Liver (tissue), 9 donors: ENCODE results near the gene MRPL44. TPM values are rescaled to one million over a fixed set of nuclear protein-coding genes. Genes with fewer than 3 reads are reported as not detected.
"Not testable (repeated sequence)": the region's sequence is repeated elsewhere in the genome, so short reads cannot be mapped to it uniquely, and the experiment has no call there.

Experiments used
- DNase-seq: peaks from one replicate; pipeline ENCODE4 v3.0.0-alpha.2; 2017; ENCODE audit warnings: low spot score
- H3K27ac ChIP-seq, 2 donors: one replicate each; pipeline ENCODE4 v1.7.0; 2013; ENCODE audit warnings: inconsistent platforms in 2 of 2, low read length in 2 of 2, control low read depth in 1 of 2, low read depth in 1 of 2, mild to moderate bottlenecking in 1 of 2
- H3K27me3 ChIP-seq, 4 donors: one replicate each; pipeline versions ENCODE4 v1.6.1 to v1.7.0; 2013; ENCODE audit warnings: low read length in 3 of 4, inconsistent platforms in 1 of 4, mild to moderate bottlenecking in 1 of 4, moderate library complexity in 1 of 4; ENCODE audit not compliant: control insufficient read depth in 4 of 4, insufficient read depth in 4 of 4
- H3K36me3 ChIP-seq, 4 donors: one replicate each; pipeline versions ENCODE4 v1.6.1 to v1.7.0; 2013; ENCODE audit warnings: low read length in 3 of 4, mild to moderate bottlenecking in 3 of 4, low read depth in 1 of 4, moderate library complexity in 1 of 4; ENCODE audit not compliant: control insufficient read depth in 4 of 4, insufficient read depth in 3 of 4
- H3K4me1 ChIP-seq, 4 donors: one replicate each; pipeline versions ENCODE4 v1.6.1 to v1.7.0; 2013; ENCODE audit warnings: low read length in 3 of 4, mild to moderate bottlenecking in 3 of 4, moderate library complexity in 1 of 4; ENCODE audit not compliant: control insufficient read depth in 4 of 4, insufficient read depth in 4 of 4
- H3K4me3 ChIP-seq, 3 donors: one replicate each; pipeline versions ENCODE4 v1.6.1 to v1.7.0; 2013; ENCODE audit warnings: low read length in 3 of 3, control low read depth in 1 of 3, low read depth in 1 of 3, mild to moderate bottlenecking in 1 of 3
- H3K9ac ChIP-seq, 2 donors: one replicate each; pipeline ENCODE4 v1.7.0; 2013; ENCODE audit warnings: low read length in 2 of 2, mild to moderate bottlenecking in 2 of 2, moderate library complexity in 2 of 2, control low read depth in 1 of 2, low read depth in 1 of 2
- H3K9me3 ChIP-seq, 4 donors: one replicate each; pipeline versions ENCODE4 v1.6.1 to v1.7.0; 2013; ENCODE audit warnings: low read length in 3 of 4; ENCODE audit not compliant: control insufficient read depth in 4 of 4
- ATF3 ChIP-seq: IDR thresholded peaks from 2 replicates; pipeline ENCODE4 v1.6.1; 2016; ENCODE audit warnings: antibody characterized with exemption
- CTCF ChIP-seq: fragments of 150-350 bp; IDR thresholded peaks from 2 replicates; pipeline ENCODE4 v1.5.1; 2017; ENCODE audit warnings: improper control_type of control experiment, low read depth, low read length; ENCODE audit not compliant: missing input control
- EGR1 ChIP-seq, 2 donors: IDR thresholded peaks; 2 replicates each; pipeline ENCODE4 v1.6.1; 2016 to 2018; ENCODE audit warnings: antibody characterized with exemption in 2 of 2, low read depth in 2 of 2
- FOXA1 ChIP-seq: IDR thresholded peaks from 2 replicates; pipeline ENCODE4 v1.6.1; 2016; ENCODE audit warnings: antibody characterized with exemption
- FOXA2 ChIP-seq: IDR thresholded peaks from 2 replicates; pipeline ENCODE4 v1.6.1; 2016; ENCODE audit warnings: antibody characterized with exemption
- GABPA ChIP-seq, 2 donors: IDR thresholded peaks in 1 of 2; conservative IDR thresholded peaks in 1 of 2; 2 replicates each; pipeline ENCODE4 v1.6.1; 2016; ENCODE audit warnings: antibody characterized with exemption in 2 of 2, mild to moderate bottlenecking in 1 of 2, moderate library complexity in 1 of 2
- HNF4A ChIP-seq, 2 donors: conservative IDR thresholded peaks; 2 replicates each; pipeline ENCODE4 v1.6.1; 2016; ENCODE audit warnings: antibody characterized with exemption in 2 of 2, mild to moderate bottlenecking in 2 of 2
- HNF4G ChIP-seq: IDR thresholded peaks from 2 replicates; pipeline ENCODE4 v1.6.1; 2016; ENCODE audit warnings: antibody characterized with exemption
- JUND ChIP-seq, 2 donors: IDR thresholded peaks; 2 replicates each; pipeline ENCODE4 v1.6.1; 2016; ENCODE audit warnings: antibody characterized with exemption in 2 of 2
- MAX ChIP-seq: IDR thresholded peaks from 2 replicates; pipeline ENCODE4 v1.6.1; 2016; ENCODE audit warnings: antibody characterized with exemption
- NR2F2 ChIP-seq: IDR thresholded peaks from 2 replicates; pipeline ENCODE4 v1.6.1; 2016; ENCODE audit warnings: antibody characterized with exemption
- RAD21 ChIP-seq, 2 donors: IDR thresholded peaks; 2 replicates each; pipeline ENCODE4 v1.6.1; 2016; ENCODE audit warnings: antibody characterized with exemption in 2 of 2, mild to moderate bottlenecking in 2 of 2
- REST ChIP-seq: IDR thresholded peaks from 2 replicates; pipeline ENCODE4 v1.6.1; 2016; ENCODE audit warnings: antibody characterized with exemption, mild to moderate bottlenecking
- RXRA ChIP-seq, 2 donors: IDR thresholded peaks; 2 replicates each; pipeline ENCODE4 v1.6.1; 2017 to 2018; ENCODE audit warnings: antibody characterized with exemption in 2 of 2, mild to moderate bottlenecking in 1 of 2
- YY1 ChIP-seq: IDR thresholded peaks from 2 replicates; pipeline ENCODE4 v1.6.1; 2016; ENCODE audit warnings: antibody characterized with exemption, mild to moderate bottlenecking
- ZBTB33 ChIP-seq: IDR thresholded peaks from 2 replicates; pipeline ENCODE4 v1.6.1; 2016; ENCODE audit warnings: antibody characterized with exemption
- WGBS: extraction: QIAGEN DNeasy Blood & Tissue Kit; methylation state at CpG from one replicate; pipeline ENCODE4 v1.1.7; 2013; 5-methylcytosine and 5-hydroxymethylcytosine counted together
- polyA plus RNA-seq, 2 donors: library from polyadenylated mRNA; stranded (reverse) in 1 of 2; unstranded in 1 of 2; fragments of 200-250 nt in 1 of 2; fragments of >200 nt in 1 of 2; fragmentation: Nextera tagmentation in 1 of 2; extraction: Ambion mirVana in 1 of 2; gene quantifications; one replicate each; pipeline versions ENCODE4 v1.2.1 to v1.2.3, GENCODE V29; 2013 to 2015
- total RNA-seq, 2 donors: library from RNA; depleted of rRNA; stranded (reverse); fragments of >200 nt; gene quantifications; one replicate each; pipeline ENCODE4 v1.2.3, GENCODE V29; 2014
- donor health status: healthy.
- donor health status: healthy.
- donor health status: healthy.
- donor health status: healthy.
- donor health status: healthy.

MRPL44 gene
- total and polyA plus RNA-seq, 4 donors: 19.0 to 27.8 (median 23.8) TPM

GRCh38 chr2:223937535-223937934 lies 19.7 kb upstream of the MRPL44 start:
- no peak for DNase-seq
- Histone ChIP-seq H3K4me1 (peaks cover 2 to 15% (median 10%) of the 10 kb centered on the region in 4 donors), H3K27ac (no peak overlapping the region), H3K9ac (no peak overlapping the region), H3K9me3 (no peaks in the 10 kb centered on the region), H3K4me3 (no peak overlapping the region), H3K27me3 (no peaks in the 10 kb centered on the region), H3K36me3 (no peaks in the 10 kb centered on the region)
- no peak for TF ChIP-seq HNF4A (conservative IDR thresholded peaks at IDR 0.05)
- TF ChIP-seq ZBTB33: no peak
- TF ChIP-seq HNF4G: no peak
- TF ChIP-seq EGR1 (IDR thresholded peaks at IDR 0.05; ENCODE audit: low read depth in 2 of 2): no peak
- 0% methylated on average over 1 of the region's 1 CpG for WGBS

- H3K4me1 ChIP-seq: peaks cover 6 to 16% (median 8%) of the 10 kb centered on the region in 4 donors
- not testable (repeated sequence) for H3K27me3 ChIP-seq, H3K27ac ChIP-seq, H3K9ac ChIP-seq, H3K4me3 ChIP-seq, H3K9me3 ChIP-seq, DNase-seq, H3K36me3 ChIP-seq
- WGBS: 53% methylated on average over 2 of the region's 2 CpGs
These were observed 17.8 kb upstream of the MRPL44 start for GRCh38 chr2:223939438-223939837.

GRCh38 chr2:223941579-223942277 lies 15.5 kb upstream of the MRPL44 start:
- Histone ChIP-seq H3K9ac (no peak overlapping the region), H3K27me3 (no peaks in the 10 kb centered on the region), H3K4me3 (no peak overlapping the region), H3K4me1 (peaks cover 3 to 19% (median 9%) of the 10 kb centered on the region in 4 donors), H3K36me3 (no peaks in the 10 kb centered on the region), H3K27ac (no peak overlapping the region), H3K9me3 (no peaks in the 10 kb centered on the region)
- DNase-seq: no peak
- WGBS: 58% methylated on average over 12 of the region's 12 CpGs
- TF ChIP-seq HNF4G (no peak), JUND (IDR thresholded peaks at IDR 0.05) (peak in 1 of 2 donors; percentile 51)

GRCh38 chr2:223943135-223943534 lies 14.1 kb upstream of the MRPL44 start:
- 78% methylated on average over 1 of the region's 1 CpG for WGBS
- Histone ChIP-seq H3K9ac (peak overlapping the region in 1 of 2 donors; percentile 21), H3K27me3 (no peaks in the 10 kb centered on the region), H3K9me3 (no peaks in the 10 kb centered on the region), H3K4me1 (peaks cover 3 to 19% (median 9%) of the 10 kb centered on the region in 4 donors), H3K4me3 (no peak overlapping the region), H3K36me3 (no peaks in the 10 kb centered on the region), H3K27ac (no peak overlapping the region)
- no peak for DNase-seq
- TF ChIP-seq YY1: no peak
- TF ChIP-seq RAD21 (IDR thresholded peaks at IDR 0.05): no peak
- TF ChIP-seq JUND (IDR thresholded peaks at IDR 0.05): no peak
- TF ChIP-seq HNF4G: no peak
- no peak for TF ChIP-seq CTCF
- TF ChIP-seq ATF3: no peak
- no peak for TF ChIP-seq RXRA (IDR thresholded peaks at IDR 0.05)
- TF ChIP-seq HNF4A (conservative IDR thresholded peaks at IDR 0.05): no peak
- TF ChIP-seq REST: no peak
- TF ChIP-seq MAX: no peak
- TF ChIP-seq FOXA1: no peak
- no peak for TF ChIP-seq NR2F2
- TF ChIP-seq GABPA (IDR thresholded peaks at IDR 0.05 in 1 of 2, conservative IDR thresholded peaks at IDR 0.05 in 1 of 2): no peak
- no peak for TF ChIP-seq FOXA2
